Colonic mucosa (tissue), 4 donors: Measurements from ENCODE around the gene ADCY2. TPM values are rescaled to one million over a fixed set of nuclear protein-coding genes. Genes with fewer than 3 reads are reported as not detected.

Source experiments
- DNase-seq: peaks from one replicate; pipeline ENCODE4 v3.0.0-alpha.2; 2020
- H3K27ac ChIP-seq: fragments of 200-600 bp; one replicate; pipeline ENCODE4 v1.8.0; 2021
- H3K27me3 ChIP-seq: fragments of 200-600 bp; one replicate; pipeline ENCODE4 v1.8.0; 2021
- H3K36me3 ChIP-seq: fragments of 200-600 bp; one replicate; pipeline ENCODE4 v1.8.0; 2021
- H3K4me1 ChIP-seq: fragments of 200-600 bp; one replicate; pipeline ENCODE4 v1.8.0; 2021; ENCODE audit warnings: mild to moderate bottlenecking
- H3K4me3 ChIP-seq: fragments of 200-600 bp; one replicate; pipeline ENCODE4 v1.8.0; 2021
- H3K9ac ChIP-seq, 2 donors: one replicate each; pipeline ENCODE4 v1.7.0; 2013; ENCODE audit warnings: control low read depth in 2 of 2, low read depth in 2 of 2, low read length in 2 of 2
- H3K9me3 ChIP-seq: fragments of 200-600 bp; one replicate; pipeline ENCODE4 v1.8.0; 2021
- CTCF ChIP-seq: fragments of 200-600 bp; IDR thresholded peaks from one replicate; pipeline ENCODE4 v1.8.0; 2022; ENCODE audit warnings: antibody characterized with exemption, mild to moderate bottlenecking
- intact Hi-C: fragments of 100-400 bp; cut with DNase I; formaldehyde crosslinking; loops from one replicate; pipeline ENCODE4 v1.14.1; 2022
- total RNA-seq, 2 donors: library from RNA; stranded (reverse); fragmentation: NEBNext Ultra II Directional in 1 of 2; extraction: Animal tissue kit (Norgen Biotek cat#: 25700) in 1 of 2; gene quantifications; one replicate each; pipeline ENCODE4 v1.2.1, GENCODE V29; 2021
- donor health status: healthy.
- donor health status: DM: no; HTN: no; CAD: no.
- donor health status: DM: no; HTN: no; CAD: no.

Gene ADCY2
- total RNA-seq, 2 donors from 2014 or later = 0.67 to 1.9 TPM

- H3K9ac ChIP-seq = no peak overlapping the region
- H3K36me3 ChIP-seq = no peaks in the 10 kb centered on the region
- intact Hi-C loops = loop anchor here (10.0 kb wide), 1 partner anchor 361 kb away; the partner anchor contains the start of gene ADCY2
- no peak for TF ChIP-seq CTCF
- no peaks in the 10 kb centered on the region for H3K4me1 ChIP-seq
- no peak for DNase-seq
- H3K27ac ChIP-seq = no peak overlapping the region
- H3K4me3 ChIP-seq = no peak overlapping the region
- H3K27me3 ChIP-seq = no peaks in the 10 kb centered on the region
- H3K9me3 ChIP-seq = no peaks in the 10 kb centered on the region
Observed at GRCh38 chr5:7755958-7756357, 360.0 kb downstream of the ADCY2 start.

DNA sequence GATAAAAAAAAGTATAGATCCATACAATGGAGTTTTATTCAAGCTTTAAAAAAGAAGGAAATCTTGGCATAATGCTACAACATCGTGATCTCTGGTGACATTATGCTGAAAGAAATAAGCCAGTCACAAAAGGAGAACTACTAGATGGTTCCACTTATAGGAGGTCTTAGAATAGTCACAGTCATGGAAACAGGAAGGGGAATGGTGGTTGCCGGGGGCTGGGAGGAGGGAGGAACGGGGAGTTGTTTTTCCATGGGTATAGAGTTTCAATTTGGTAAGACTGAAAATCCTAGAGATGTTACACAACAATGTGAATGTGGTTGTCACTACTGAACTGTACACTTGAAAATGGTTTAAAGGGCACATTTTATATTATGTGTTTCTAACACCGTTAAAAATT, 360.5 kb downstream of the ADCY2 start:
- H3K27me3 ChIP-seq = no peaks in the 10 kb centered on the region
- TF ChIP-seq CTCF = no peak

GRCh38 chr5:7759257-7759871, 363.4 kb downstream of the ADCY2 start:
- Histone ChIP-seq H3K27ac (no peak overlapping the region), H3K4me3 (no peak overlapping the region), H3K9me3 (no peaks in the 10 kb centered on the region), H3K36me3 (no peaks in the 10 kb centered on the region), H3K9ac (no peak overlapping the region), H3K4me1 (no peaks in the 10 kb centered on the region), H3K27me3 (no peaks in the 10 kb centered on the region)
- no peak for DNase-seq
- intact Hi-C loops = loop anchor here (10.0 kb wide), 1 partner anchor 365 kb away; the partner anchor contains the start of gene ADCY2
- no peak for TF ChIP-seq CTCF

More for the DNA sequence above, 360.5 kb downstream of the ADCY2 start:
- Histone ChIP-seq H3K27ac (no peak overlapping the region), H3K9me3 (no peaks in the 10 kb centered on the region), H3K4me1 (no peaks in the 10 kb centered on the region), H3K9ac (no peak overlapping the region), H3K4me3 (no peak overlapping the region), H3K36me3 (no peaks in the 10 kb centered on the region)
- intact Hi-C loops = loop anchor here (10.0 kb wide), 1 partner anchor 362 kb away; the partner anchor contains the start of gene ADCY2
- DNase-seq = no peak

- intact Hi-C loops = loop anchor here (10.0 kb wide), 1 partner anchor 365 kb away; the partner anchor contains the start of gene ADCY2
- H3K4me1 ChIP-seq = no peaks in the 10 kb centered on the region
- no peak overlapping the region for H3K9ac ChIP-seq
- no peak overlapping the region for H3K4me3 ChIP-seq
- no peaks in the 10 kb centered on the region for H3K27me3 ChIP-seq
- H3K36me3 ChIP-seq = no peaks in the 10 kb centered on the region
- H3K27ac ChIP-seq = no peak overlapping the region
- no peaks in the 10 kb centered on the region for H3K9me3 ChIP-seq
- no peak for DNase-seq
- TF ChIP-seq CTCF = no peak
Observed at GRCh38 chr5:7759951-7760580, 364.1 kb downstream of the ADCY2 start.

DNA sequence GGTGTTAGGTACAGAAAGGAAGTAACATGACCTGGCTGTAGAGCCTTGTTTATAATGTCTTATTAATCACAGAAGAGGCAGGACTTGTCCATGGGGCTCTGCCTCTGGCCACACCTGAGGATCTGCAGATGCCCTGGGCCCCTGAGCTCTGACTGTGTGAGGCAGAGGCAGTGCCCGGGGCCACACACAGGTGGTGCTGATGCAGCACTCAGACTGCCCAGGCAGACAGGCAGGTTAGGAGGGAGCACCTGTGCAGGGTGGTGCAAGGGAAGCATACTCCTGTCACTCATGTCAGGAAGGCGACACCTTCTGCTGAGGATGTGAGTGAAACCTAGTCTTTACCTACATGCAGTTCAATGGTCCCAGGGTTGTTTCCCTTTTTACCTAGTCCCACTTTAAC, 366.3 kb downstream of the ADCY2 start:
- no peak overlapping the region for H3K9ac ChIP-seq
- H3K9me3 ChIP-seq = no peaks in the 10 kb centered on the region
- no peaks in the 10 kb centered on the region for H3K36me3 ChIP-seq
- H3K27ac ChIP-seq = no peak overlapping the region
- no peak for TF ChIP-seq CTCF
- H3K4me1 ChIP-seq = no peaks in the 10 kb centered on the region
- DNase-seq = no peak
- no peaks in the 10 kb centered on the region for H3K27me3 ChIP-seq
- H3K4me3 ChIP-seq = no peak overlapping the region
- intact Hi-C loops = no loop called here
